Astrocyte (in vitro differentiated cells and primary cell): ENCODE results near the gene KIAA0513. TPM values are rescaled to one million over a fixed set of nuclear protein-coding genes. Genes with fewer than 3 reads are reported as not detected.

Experiments used
- DNase-seq: peaks from one replicate; pipeline ENCODE4 v3.0.0-alpha.2; 2010; ENCODE audit warnings: low read depth
- FAIRE-seq: peaks from 2 replicates; lab custom pipeline; 2011; peaks lifted over from hg19 to GRCh38; lab: Jason Lieb, UNC
- H2AFZ ChIP-seq: 2 replicates; pipeline ENCODE4 v1.6.0; 2012; ENCODE audit warnings: low read depth, low read length, inconsistent platforms
- H3K27ac ChIP-seq: 2 replicates; pipeline ENCODE4 v1.5.1; 2011; ENCODE audit warnings: low read depth, low read length, inconsistent platforms
- H3K27me3 ChIP-seq: 2 replicates; pipeline ENCODE4 v1.6.0; 2011; ENCODE audit warnings: low read length, inconsistent platforms; ENCODE audit not compliant: insufficient read depth
- H3K36me3 ChIP-seq: 2 replicates; pipeline ENCODE4 v1.5.1; 2011; ENCODE audit warnings: low read length, inconsistent platforms; ENCODE audit not compliant: insufficient read depth
- H3K4me1 ChIP-seq: 2 replicates; pipeline ENCODE4 v1.5.1; 2011; ENCODE audit warnings: low read length, inconsistent platforms; ENCODE audit not compliant: insufficient read depth
- H3K4me2 ChIP-seq: 2 replicates; pipeline ENCODE4 v1.6.0; 2012; ENCODE audit warnings: low read length, inconsistent platforms
- H3K4me3 ChIP-seq: 2 replicates; pipeline ENCODE4 v1.5.1; 2011; ENCODE audit warnings: low read depth, mild to moderate bottlenecking, low read length, inconsistent platforms; ENCODE audit not compliant: insufficient read depth
- H3K79me2 ChIP-seq: 2 replicates; pipeline ENCODE4 v1.6.0; 2012; ENCODE audit warnings: mild to moderate bottlenecking, low read length, inconsistent platforms; ENCODE audit not compliant: insufficient read depth
- H3K9ac ChIP-seq: 2 replicates; pipeline ENCODE4 v1.6.0; 2012; ENCODE audit warnings: mild to moderate bottlenecking, low read length, inconsistent platforms
- H3K9me3 ChIP-seq: 2 replicates; pipeline ENCODE4 v1.5.1; 2012; ENCODE audit warnings: low read depth, mild to moderate bottlenecking, low read length, inconsistent platforms; ENCODE audit not compliant: insufficient read depth
- H4K20me1 ChIP-seq: 2 replicates; pipeline ENCODE4 v1.6.0; 2012; ENCODE audit warnings: low read length, inconsistent platforms; ENCODE audit not compliant: insufficient read depth
- H3K27ac Mint-ChIP-seq: one replicate; pipeline ENCODE4 v1.8.0; 2021; ENCODE audit warnings: mild to moderate bottlenecking, mixed read lengths; ENCODE audit not compliant: unreplicated experiment
- H3K27me3 Mint-ChIP-seq: one replicate; pipeline ENCODE4 v1.8.0; 2021; ENCODE audit warnings: low read depth, mixed read lengths; ENCODE audit not compliant: unreplicated experiment
- H3K36me3 Mint-ChIP-seq: one replicate; pipeline ENCODE4 v1.8.0; 2021; ENCODE audit warnings: low read depth, mixed read lengths; ENCODE audit not compliant: unreplicated experiment
- H3K4me1 Mint-ChIP-seq: one replicate; pipeline ENCODE4 v1.8.0; 2021; ENCODE audit warnings: low read depth, mixed read lengths; ENCODE audit not compliant: unreplicated experiment
- H3K4me3 Mint-ChIP-seq: one replicate; pipeline ENCODE4 v1.8.0; 2021; ENCODE audit warnings: mild to moderate bottlenecking, moderate library complexity, mixed read lengths; ENCODE audit not compliant: unreplicated experiment
- H3K9me3 Mint-ChIP-seq: one replicate; pipeline ENCODE4 v1.8.0; 2021; ENCODE audit warnings: mild to moderate bottlenecking, mixed read lengths; ENCODE audit not compliant: unreplicated experiment
- EZH2 ChIP-seq: IDR thresholded peaks from 2 replicates; pipeline ENCODE4 v1.6.1; 2012; ENCODE audit warnings: mild to moderate bottlenecking, low read length, inconsistent platforms; ENCODE audit not compliant: insufficient read depth
- total RNA-seq: library from RNA; stranded (reverse); gene quantifications from 2 replicates; pipeline ENCODE4 v1.2.1, GENCODE V29; 2021
- TF ChIP-seq, protein P1 (sequence below): IDR thresholded peaks from 2 replicates; pipeline ENCODE4 v1.5.1; 2011; ENCODE audit warnings: low read depth, mild to moderate bottlenecking, inconsistent platforms, low read length, moderate library complexity; ENCODE audit not compliant: insufficient read depth

The KIAA0513 gene
- total RNA-seq, 1 donor from 2014 or later: 7.5 TPM

DNA sequence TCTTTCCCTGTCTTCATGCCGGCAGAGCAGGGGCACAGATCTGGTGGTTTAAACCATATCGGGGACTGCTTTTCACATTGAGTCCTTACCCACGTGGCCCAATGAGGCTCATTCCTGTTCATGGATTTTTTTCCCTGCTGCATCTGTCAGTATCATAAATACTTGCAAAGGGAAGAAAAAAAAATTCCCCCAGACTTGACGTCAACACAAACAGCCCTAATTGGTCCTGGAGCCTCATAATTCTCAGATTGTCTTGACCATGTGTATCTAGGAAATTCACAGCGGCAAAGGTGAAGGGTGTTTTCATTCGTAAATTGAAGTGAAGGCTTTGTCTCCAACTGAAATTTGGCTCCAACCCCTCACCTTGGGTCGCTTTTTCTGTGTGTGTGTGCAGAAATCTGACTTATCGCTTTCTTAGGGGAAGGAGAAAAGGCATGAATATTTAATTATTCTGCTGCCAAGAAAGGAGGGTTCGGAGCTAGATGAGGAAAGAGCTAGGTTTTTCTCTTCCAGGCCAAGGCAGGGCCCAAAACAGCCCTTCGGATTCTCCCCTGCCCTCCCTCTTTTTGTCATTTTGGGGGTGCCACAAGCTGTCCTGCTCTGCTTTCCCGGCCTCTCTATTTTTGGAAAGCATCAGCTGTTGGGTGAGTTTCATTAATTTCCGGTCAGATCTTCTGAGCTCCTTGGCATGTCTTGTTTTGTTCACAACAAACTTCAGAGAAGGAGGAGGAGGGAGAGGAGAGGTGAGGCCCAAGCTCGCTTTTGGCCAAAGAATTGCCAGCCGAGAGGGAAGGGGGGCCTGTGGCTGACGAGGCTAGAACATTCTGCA lies 102.5 kb downstream of the KIAA0513 start:
- peak overlapping the region; percentile 23 for H3K4me2 ChIP-seq

DNA sequence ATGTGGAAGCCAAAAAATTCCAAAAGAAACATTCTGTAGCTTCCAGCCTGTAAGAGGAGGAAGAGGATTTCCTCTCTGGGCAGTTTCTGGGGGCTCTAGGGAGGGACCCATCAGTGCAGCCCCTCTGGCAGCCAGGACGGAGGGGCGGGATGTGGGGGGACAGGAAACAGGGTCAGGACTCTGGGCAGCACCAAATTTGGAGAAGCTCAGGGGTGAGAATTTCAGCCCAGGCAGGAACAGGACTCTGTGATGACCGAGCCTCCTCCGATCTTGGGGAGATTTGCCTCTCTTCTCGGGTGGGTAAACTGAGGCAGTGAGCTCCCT lies 103.1 kb downstream of the KIAA0513 start:
- Mint-ChIP-seq H3K27ac (no peak overlapping the region), H3K27me3 (peaks cover 9% of the 10 kb centered on the region), H3K4me3 (no peak overlapping the region), H3K36me3 (no peaks in the 10 kb centered on the region), H3K4me1 (peaks cover 12% of the 10 kb centered on the region), H3K9me3 (no peaks in the 10 kb centered on the region)
- Histone ChIP-seq H3K4me3 (no peak overlapping the region), H3K4me1 (peaks cover 30% of the 10 kb centered on the region), H3K79me2 (no peaks in the 10 kb centered on the region), H3K9ac (peak overlapping the region; percentile 33), H2AFZ (peak overlapping the region; percentile 47), H3K27ac (no peak overlapping the region), H3K4me2 (peak overlapping the region; percentile 23), H4K20me1 (no peaks in the 10 kb centered on the region), H3K9me3 (no peaks in the 10 kb centered on the region), H3K27me3 (no peaks in the 10 kb centered on the region), H3K36me3 (no peaks in the 10 kb centered on the region)
- FAIRE-seq: no peak
- TF ChIP-seq, protein P1, sequence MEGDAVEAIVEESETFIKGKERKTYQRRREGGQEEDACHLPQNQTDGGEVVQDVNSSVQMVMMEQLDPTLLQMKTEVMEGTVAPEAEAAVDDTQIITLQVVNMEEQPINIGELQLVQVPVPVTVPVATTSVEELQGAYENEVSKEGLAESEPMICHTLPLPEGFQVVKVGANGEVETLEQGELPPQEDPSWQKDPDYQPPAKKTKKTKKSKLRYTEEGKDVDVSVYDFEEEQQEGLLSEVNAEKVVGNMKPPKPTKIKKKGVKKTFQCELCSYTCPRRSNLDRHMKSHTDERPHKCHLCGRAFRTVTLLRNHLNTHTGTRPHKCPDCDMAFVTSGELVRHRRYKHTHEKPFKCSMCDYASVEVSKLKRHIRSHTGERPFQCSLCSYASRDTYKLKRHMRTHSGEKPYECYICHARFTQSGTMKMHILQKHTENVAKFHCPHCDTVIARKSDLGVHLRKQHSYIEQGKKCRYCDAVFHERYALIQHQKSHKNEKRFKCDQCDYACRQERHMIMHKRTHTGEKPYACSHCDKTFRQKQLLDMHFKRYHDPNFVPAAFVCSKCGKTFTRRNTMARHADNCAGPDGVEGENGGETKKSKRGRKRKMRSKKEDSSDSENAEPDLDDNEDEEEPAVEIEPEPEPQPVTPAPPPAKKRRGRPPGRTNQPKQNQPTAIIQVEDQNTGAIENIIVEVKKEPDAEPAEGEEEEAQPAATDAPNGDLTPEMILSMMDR: no peak
- no peak for TF ChIP-seq EZH2
- DNase-seq: no peak

More for the DNA sequence above, 102.5 kb downstream of the KIAA0513 start:
- no peaks in the 10 kb centered on the region for H3K36me3 Mint-ChIP-seq
- peak overlapping the region; percentile 47 for H2AFZ ChIP-seq
- no peaks in the 10 kb centered on the region for H3K9me3 ChIP-seq
- no peak overlapping the region for H3K27ac ChIP-seq
- H3K9me3 Mint-ChIP-seq: peaks cover 2% of the 10 kb centered on the region
- peak overlapping the region; percentile 33 for H3K9ac ChIP-seq
- no peaks in the 10 kb centered on the region for H3K79me2 ChIP-seq
- H3K4me3 ChIP-seq: no peak overlapping the region
- H3K27ac Mint-ChIP-seq: no peak overlapping the region
- no peaks in the 10 kb centered on the region for H3K36me3 ChIP-seq
- no peaks in the 10 kb centered on the region for H3K27me3 ChIP-seq
- peaks cover 9% of the 10 kb centered on the region for H3K27me3 Mint-ChIP-seq
- peak; percentile 54 for DNase-seq
- H3K4me1 Mint-ChIP-seq: peaks cover 12% of the 10 kb centered on the region
- FAIRE-seq: no peak
- no peak for TF ChIP-seq EZH2
- TF ChIP-seq, protein P1: no peak
- H3K4me1 ChIP-seq: peaks cover 31% of the 10 kb centered on the region
- H3K4me3 Mint-ChIP-seq: no peak overlapping the region
- H4K20me1 ChIP-seq: no peaks in the 10 kb centered on the region
